GM12873 (cell line): ENCODE data around the gene ZNF580.

Experiments used
- CTCF ChIP-seq: IDR thresholded peaks from 2 replicates; pipeline ENCODE4 v1.5.1; 2012; ENCODE audit warnings: low read depth, mild to moderate bottlenecking, moderate library complexity, low read length, control low read depth; ENCODE audit not compliant: insufficient read depth; ENCODE audit errors: missing control alignments

The ZNF580 gene

GRCh38 chr19:55654868-55655647, 14.3 kb downstream of the ZNF580 start, which contains the start of gene U2AF2:
Gene U2AF2, plus strand, starts transcription at chr19:55655035. Its CDS starts 70 bp downstream, at chr19:55655105.
- no peak for TF ChIP-seq CTCF

GRCh38 chr19:55655648-55656040, 14.8 kb downstream of the ZNF580 start:
- TF ChIP-seq CTCF, result no peak

- TF ChIP-seq CTCF, result no peak
Observed at GRCh38 chr19:55656552-55656951, 15.8 kb downstream of the ZNF580 start.

- no peak for TF ChIP-seq CTCF
Observed at GRCh38 chr19:55656988-55657747, 16.4 kb downstream of the ZNF580 start.

GRCh38 chr19:55658846-55659459, 18.2 kb downstream of the ZNF580 start:
- TF ChIP-seq CTCF, result no peak

- TF ChIP-seq CTCF, result no peak
Observed at GRCh38 chr19:55659822-55660221, 19.0 kb downstream of the ZNF580 start.

- no peak for TF ChIP-seq CTCF
Observed at GRCh38 chr19:55660404-55660803, 19.6 kb downstream of the ZNF580 start.
